Right atrium auricular region (tissue), 2 donors: ENCODE measurements around the gene VPS26C. TPM values are rescaled to one million over a fixed set of nuclear protein-coding genes. Genes with fewer than 3 reads are reported as not detected.

Experiments used
- DNase-seq: peaks from one replicate; pipeline ENCODE4 v3.0.0-alpha.2; 2019; ENCODE audit warnings: low spot score
- H3K27ac ChIP-seq, 2 donors: fragments of 200-600 bp; sonication (generic); 1 replicate in 1 of 2; 2 replicates in 1 of 2; pipeline ENCODE4 v1.5.1; 2016 to 2019
- H3K27me3 ChIP-seq, 2 donors: fragments of 200-600 bp; sonication (generic); one replicate each; pipeline versions ENCODE4 v1.5.1 to v1.6.0; 2017 to 2019
- H3K36me3 ChIP-seq: fragments of 200-600 bp; sonication (generic); one replicate; pipeline ENCODE4 v1.5.1; 2016
- H3K4me1 ChIP-seq, 2 donors: fragments of 200-600 bp; sonication (generic); one replicate each; pipeline versions ENCODE4 v1.5.1 to v1.6.0; 2017 to 2019
- H3K4me3 ChIP-seq, 2 donors: fragments of 200-600 bp; sonication (generic); 1 replicate in 1 of 2; 2 replicates in 1 of 2; pipeline ENCODE4 v1.5.1; 2017 to 2019; ENCODE audit warnings: mild to moderate bottlenecking in 1 of 2, moderate library complexity in 1 of 2
- H3K9me3 ChIP-seq, 2 donors: fragments of 200-600 bp; sonication (generic); one replicate each; pipeline ENCODE4 v1.5.1; 2019
- total RNA-seq, 2 donors: library from RNA; depleted of rRNA; stranded (reverse); fragments of >200 nt; gene quantifications; one replicate each; pipeline ENCODE4 v1.1.0, GENCODE V29; 2016
- TF ChIP-seq, protein P1 (sequence below), 2 donors: fragments of 200-600 bp; sonication (generic); IDR thresholded peaks; one replicate each; pipeline ENCODE4 v1.5.1; 2019; ENCODE audit warnings: antibody characterized with exemption in 2 of 2

VPS26C gene
- total RNA-seq, 2 donors from 2014 or later, result 45.2 to 53.8 TPM

DNA sequence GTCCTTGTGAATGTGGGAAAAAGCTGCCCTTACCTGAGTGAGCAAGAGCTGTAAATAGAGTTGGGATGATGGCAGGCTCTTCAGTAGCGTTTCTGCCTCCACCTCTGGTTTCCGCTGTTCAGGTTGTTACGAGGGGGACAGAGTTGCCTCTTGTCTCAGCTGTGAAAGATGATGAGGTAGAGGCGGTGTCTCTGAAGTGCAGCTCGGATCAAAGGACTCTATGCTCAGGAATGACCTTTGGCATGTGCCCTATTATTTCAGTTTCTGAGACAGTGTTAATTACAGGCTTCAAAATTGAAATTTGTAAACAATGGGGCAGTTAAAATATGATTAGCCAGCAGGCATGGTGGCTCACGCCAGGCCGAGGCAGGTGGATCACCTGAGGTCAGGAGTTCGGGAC, 70.3 kb downstream of the VPS26C start:
- Histone ChIP-seq H3K9me3 (no peaks in the 10 kb centered on the region), H3K4me3 (no peak overlapping the region), H3K27me3 (no peaks in the 10 kb centered on the region), H3K36me3 (peaks cover 39% of the 10 kb centered on the region), H3K4me1 (no peaks in the 10 kb centered on the region), H3K27ac (no peak overlapping the region)
- TF ChIP-seq, protein P1, sequence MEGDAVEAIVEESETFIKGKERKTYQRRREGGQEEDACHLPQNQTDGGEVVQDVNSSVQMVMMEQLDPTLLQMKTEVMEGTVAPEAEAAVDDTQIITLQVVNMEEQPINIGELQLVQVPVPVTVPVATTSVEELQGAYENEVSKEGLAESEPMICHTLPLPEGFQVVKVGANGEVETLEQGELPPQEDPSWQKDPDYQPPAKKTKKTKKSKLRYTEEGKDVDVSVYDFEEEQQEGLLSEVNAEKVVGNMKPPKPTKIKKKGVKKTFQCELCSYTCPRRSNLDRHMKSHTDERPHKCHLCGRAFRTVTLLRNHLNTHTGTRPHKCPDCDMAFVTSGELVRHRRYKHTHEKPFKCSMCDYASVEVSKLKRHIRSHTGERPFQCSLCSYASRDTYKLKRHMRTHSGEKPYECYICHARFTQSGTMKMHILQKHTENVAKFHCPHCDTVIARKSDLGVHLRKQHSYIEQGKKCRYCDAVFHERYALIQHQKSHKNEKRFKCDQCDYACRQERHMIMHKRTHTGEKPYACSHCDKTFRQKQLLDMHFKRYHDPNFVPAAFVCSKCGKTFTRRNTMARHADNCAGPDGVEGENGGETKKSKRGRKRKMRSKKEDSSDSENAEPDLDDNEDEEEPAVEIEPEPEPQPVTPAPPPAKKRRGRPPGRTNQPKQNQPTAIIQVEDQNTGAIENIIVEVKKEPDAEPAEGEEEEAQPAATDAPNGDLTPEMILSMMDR (IDR thresholded peaks at IDR 0.05), result no peak
- no peak for DNase-seq

DNA sequence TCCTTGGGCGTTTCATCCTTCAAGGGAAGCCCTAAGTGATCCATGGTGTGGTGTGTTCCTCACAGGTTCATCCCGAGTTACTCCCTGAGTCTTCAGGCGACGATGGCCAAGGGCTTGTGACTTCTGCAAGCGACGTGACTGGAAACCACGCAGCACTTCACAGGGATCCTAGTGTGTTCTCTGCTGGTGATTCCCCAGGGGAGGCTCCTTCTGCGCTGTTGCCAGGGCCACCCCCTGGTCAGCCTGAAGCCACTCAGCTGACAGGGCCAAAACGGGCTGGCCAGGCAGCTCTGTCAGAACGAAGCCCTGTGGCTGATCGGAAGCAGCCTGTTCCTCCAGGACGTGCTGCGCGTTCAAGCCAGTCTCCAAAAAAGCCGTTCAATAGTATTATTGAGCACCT, 71.5 kb downstream of the VPS26C start:
- H3K36me3 ChIP-seq, result peaks cover 34% of the 10 kb centered on the region
- TF ChIP-seq, protein P1 (IDR thresholded peaks at IDR 0.05), result no peak
- H3K4me1 ChIP-seq, result no peaks in the 10 kb centered on the region
- no peak overlapping the region for H3K27ac ChIP-seq
- no peaks in the 10 kb centered on the region for H3K9me3 ChIP-seq
- no peak overlapping the region for H3K4me3 ChIP-seq
- DNase-seq, result no peak
- H3K27me3 ChIP-seq, result no peaks in the 10 kb centered on the region

DNA sequence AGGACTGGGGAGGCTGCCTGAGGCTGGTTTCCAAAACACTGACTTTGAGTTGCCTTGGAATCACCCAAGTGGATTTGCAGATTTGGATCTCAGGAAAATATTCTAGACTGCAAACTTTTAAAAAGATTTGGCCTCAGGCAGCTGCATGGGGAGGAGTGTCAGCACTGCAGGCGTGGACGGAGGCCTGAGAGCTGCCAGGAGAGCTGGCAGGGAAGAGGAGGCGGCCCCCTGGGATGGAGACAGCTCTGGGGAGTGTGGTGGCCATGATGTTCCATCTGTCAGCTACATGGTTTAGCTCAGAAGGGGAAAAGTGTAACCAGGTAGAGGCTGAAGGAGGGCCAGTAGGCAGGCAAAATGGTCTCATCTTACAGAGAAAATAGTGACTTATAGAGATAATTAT, 72.1 kb downstream of the VPS26C start:
- H3K9me3 ChIP-seq, result no peaks in the 10 kb centered on the region
- H3K4me1 ChIP-seq, result no peaks in the 10 kb centered on the region
- no peak overlapping the region for H3K27ac ChIP-seq
- DNase-seq, result no peak
- TF ChIP-seq, protein P1 (IDR thresholded peaks at IDR 0.05), result no peak
- H3K36me3 ChIP-seq, result peaks cover 33% of the 10 kb centered on the region
- H3K27me3 ChIP-seq, result no peaks in the 10 kb centered on the region
- H3K4me3 ChIP-seq, result no peak overlapping the region

DNA sequence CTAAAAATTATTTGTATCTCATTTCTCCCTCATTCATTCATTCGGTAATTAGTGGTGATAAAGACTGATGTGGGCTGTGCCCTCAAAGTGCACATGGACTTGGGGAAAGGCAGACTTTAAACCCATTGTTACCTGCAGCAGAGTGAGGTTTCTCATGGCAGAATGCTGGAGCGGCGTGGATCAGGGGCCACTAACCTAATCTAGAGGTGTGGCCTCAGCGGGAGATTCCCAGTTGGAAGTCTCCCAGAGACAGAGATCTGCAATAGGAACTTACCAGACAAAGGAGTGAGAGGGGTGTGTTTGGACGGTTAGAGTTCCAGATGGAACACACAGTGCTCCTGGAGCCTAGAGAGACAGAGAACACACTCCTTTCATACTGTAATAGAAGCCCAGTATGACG, 73.5 kb downstream of the VPS26C start:
- no peaks in the 10 kb centered on the region for H3K27me3 ChIP-seq
- TF ChIP-seq, protein P1 (IDR thresholded peaks at IDR 0.05), result no peak
- H3K9me3 ChIP-seq, result no peaks in the 10 kb centered on the region
- peaks cover 33% of the 10 kb centered on the region for H3K36me3 ChIP-seq
- no peak overlapping the region for H3K4me3 ChIP-seq
- no peak for DNase-seq
- H3K4me1 ChIP-seq, result no peaks in the 10 kb centered on the region
- H3K27ac ChIP-seq, result no peak overlapping the region

DNA sequence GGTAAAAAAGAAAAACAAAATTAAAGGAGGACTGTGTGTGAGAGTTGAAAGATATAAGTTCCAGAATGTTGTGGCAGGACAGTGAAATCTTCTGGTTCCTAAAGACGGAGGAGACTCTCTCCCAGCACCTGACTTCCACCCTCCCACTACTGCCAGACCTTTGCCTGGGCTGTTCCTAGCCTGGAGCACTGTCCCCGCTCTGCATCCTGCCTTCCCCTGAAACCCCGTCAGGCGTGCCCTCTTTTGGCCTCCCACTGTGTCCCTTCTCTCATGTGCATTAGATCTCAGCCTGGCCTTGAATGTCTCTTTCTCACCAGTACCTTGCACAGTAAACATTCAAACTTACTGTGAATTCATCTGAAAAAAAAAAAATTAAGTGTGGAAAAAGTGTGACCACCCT, 74.1 kb downstream of the VPS26C start:
- H3K27ac ChIP-seq, result no peak overlapping the region
- no peak for DNase-seq
- TF ChIP-seq, protein P1 (IDR thresholded peaks at IDR 0.05), result no peak
- H3K4me1 ChIP-seq, result no peaks in the 10 kb centered on the region
- H3K9me3 ChIP-seq, result no peaks in the 10 kb centered on the region
- H3K4me3 ChIP-seq, result no peak overlapping the region
- peaks cover 36% of the 10 kb centered on the region for H3K36me3 ChIP-seq
- H3K27me3 ChIP-seq, result no peaks in the 10 kb centered on the region

DNA sequence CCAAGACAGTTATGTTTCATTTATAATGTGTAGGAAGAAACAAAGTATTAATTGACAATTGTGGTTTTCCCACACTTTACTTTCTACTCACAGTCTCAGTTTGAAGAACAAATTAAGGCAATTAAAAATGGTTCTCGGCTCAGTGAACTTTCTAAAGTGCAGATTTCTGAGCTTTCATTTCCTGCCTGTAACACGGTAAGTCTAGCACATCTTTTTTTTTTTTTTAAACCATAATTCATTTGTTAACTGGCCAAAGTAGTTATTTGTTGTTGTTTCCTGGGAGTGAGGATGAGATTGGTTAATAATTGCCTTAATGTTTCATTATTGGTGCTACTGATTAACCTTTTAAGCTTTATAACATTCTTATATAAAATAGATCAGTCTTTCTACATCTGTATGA, 75.1 kb downstream of the VPS26C start:
- DNase-seq, result no peak
- peaks cover 46% of the 10 kb centered on the region for H3K36me3 ChIP-seq
- no peaks in the 10 kb centered on the region for H3K9me3 ChIP-seq
- H3K27me3 ChIP-seq, result no peaks in the 10 kb centered on the region
- no peak overlapping the region for H3K4me3 ChIP-seq
- no peaks in the 10 kb centered on the region for H3K4me1 ChIP-seq
- TF ChIP-seq, protein P1 (IDR thresholded peaks at IDR 0.05), result no peak
- no peak overlapping the region for H3K27ac ChIP-seq
